A172 (cell line): ENCODE results near the gene FCF1. TPM values are rescaled to one million over a fixed set of nuclear protein-coding genes. Genes with fewer than 3 reads are reported as not detected.

Source experiments
- DNase-seq: peaks from one replicate; pipeline ENCODE4 v3.0.0-alpha.2; 2015; ENCODE audit warnings: low spot score
- total RNA-seq: library from RNA; depleted of rRNA; stranded (reverse); fragments of >200 nt; shearing (Covaris generic); gene quantifications from 2 replicates; pipeline ENCODE4 v1.2.3, GENCODE V29; 2014; rRNA removed

FCF1 gene
- 9.5 and 18.6 TPM in 2 replicates for total RNA-seq

DNA sequence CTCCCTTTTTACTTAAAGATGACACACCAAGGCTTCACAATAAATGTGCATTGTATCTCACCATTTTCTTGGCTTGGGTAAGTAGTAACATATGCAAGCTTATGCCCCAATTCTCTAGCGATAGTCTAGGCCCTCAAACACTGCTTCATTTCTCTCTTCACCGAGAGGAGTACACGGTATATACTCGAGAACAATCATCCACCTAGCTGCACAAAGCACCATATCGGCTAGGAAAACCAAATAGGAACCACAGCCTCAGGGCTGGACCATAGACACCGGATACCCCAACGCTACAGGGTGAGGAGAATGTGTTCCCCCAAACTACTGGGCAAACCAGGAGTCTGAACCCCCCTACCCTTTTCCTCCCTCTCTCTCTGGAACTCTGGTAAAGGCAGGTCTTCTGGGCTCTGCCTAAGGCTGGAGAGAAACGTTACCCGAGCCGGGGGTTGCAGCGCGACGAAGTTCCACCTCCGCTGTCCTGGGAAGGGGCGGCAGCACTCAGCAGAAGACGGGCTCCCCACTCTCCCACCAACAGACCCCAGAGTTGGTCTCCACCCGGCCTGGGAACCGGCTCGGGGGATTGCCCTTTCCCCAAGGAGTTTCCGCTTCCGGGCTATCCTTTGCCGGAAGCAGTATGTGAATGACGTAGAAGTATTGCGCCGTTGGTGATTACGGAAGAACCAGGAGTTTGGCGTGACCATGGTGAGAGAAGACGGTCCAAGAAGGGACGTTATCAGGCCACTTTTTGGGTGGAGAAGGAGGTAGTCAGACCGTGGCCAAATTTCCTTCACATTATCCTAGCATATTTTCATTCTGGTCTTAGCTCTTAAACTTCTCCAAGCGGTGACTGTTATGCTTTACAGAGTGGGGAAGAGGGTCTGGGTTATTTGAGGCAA lies at the start of gene FCF1, which contains the start of gene AREL1:
FCF1 (plus strand) TSS at position 646 of the 896 bp plus-strand sequence; CDS start at position 700, 54 bp downstream.
AREL1 (minus strand) TSS at position 582 of the 896 bp plus-strand sequence. CDS start 27,465 bp downstream, outside the sequence.
- DNase-seq, result peak; percentile 69

GRCh38 chr14:74663884-74664283 lies 49.1 kb upstream of the FCF1 start:
- no peak for DNase-seq

DNA sequence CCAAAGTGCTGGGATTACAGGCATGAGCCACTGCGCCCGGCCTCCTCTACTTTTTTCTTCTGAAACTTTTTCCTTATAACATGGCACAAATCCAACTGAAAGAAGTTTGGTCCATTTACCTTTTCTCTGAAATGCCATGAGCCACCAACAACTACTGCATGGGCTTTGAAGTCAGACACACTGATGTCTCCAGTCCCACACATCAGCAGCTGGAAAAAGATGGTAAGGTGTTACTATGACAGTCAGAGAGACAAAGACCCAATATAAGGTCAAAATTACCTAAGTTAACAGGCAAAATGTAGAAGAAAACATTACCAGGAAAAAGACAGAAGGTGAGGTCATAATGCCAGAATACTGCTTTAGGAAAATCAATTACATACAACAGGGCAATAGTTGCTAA lies 48.2 kb upstream of the FCF1 start:
- DNase-seq, result no peak

DNA sequence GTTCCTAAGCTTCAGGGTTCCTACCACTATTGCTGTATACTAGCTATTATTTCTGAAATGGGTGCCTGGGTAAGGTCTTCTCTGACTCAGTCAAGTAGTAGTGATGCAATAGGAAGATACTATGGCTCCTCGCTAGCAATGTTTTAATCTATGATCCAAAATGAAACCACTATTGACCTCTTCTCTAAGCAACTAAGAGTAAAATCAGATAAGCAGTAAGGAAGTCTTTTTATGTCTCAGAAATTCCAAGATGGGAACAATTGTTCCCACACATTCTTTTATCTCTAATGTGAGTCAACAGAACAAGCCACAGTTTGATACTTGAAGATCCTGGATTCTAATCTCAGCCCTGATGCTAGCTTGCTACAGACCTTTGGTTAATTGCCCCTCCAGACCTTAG lies 45.2 kb upstream of the FCF1 start:
- peak; percentile 42 for DNase-seq

- DNase-seq, result no peak
These were observed 43.7 kb upstream of the FCF1 start for GRCh38 chr14:74669256-74669655.

- DNase-seq, result no peak
These were observed 43.1 kb upstream of the FCF1 start for GRCh38 chr14:74669846-74670245.

DNA sequence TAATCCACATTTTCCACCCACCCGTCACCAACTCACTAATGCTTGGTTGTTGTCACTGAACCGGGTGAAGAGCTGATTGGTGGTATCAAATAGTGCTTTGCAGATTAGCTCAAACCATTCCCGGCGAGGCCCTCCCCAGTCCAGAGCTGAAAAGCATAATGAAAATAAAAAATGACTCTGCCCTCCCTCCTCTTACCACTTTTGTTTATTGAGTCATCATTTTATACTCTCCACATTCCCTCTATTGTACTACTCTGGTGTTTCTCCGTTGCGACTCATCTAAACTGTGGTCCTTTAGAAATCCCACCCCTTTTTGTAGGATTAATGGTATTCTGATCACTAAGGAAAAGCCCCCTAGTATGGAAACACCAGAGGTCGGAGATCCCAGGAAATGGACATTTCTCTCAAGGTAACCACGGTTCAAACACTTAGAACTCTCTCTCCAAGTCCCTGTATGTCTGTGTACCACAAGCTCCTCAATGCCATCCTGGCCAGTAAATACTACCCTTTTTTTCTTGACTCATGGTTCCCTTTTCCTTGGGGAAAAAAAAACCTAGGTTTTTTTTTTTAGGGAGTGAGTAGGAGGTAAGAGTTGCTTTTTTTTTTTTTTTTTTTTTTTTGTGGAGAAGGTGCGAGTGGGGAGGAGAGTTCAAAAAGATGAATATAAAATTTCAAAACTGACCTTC lies 42.1 kb upstream of the FCF1 start:
- peak; percentile 57 for DNase-seq

- DNase-seq, result peak; percentile 81
These were observed 41.2 kb upstream of the FCF1 start for GRCh38 chr14:74671789-74672188.

GRCh38 chr14:74673768-74674167 lies 39.2 kb upstream of the FCF1 start:
- no peak for DNase-seq

- DNase-seq, result no peak
These were observed 37.7 kb upstream of the FCF1 start for GRCh38 chr14:74675219-74675618.

DNA sequence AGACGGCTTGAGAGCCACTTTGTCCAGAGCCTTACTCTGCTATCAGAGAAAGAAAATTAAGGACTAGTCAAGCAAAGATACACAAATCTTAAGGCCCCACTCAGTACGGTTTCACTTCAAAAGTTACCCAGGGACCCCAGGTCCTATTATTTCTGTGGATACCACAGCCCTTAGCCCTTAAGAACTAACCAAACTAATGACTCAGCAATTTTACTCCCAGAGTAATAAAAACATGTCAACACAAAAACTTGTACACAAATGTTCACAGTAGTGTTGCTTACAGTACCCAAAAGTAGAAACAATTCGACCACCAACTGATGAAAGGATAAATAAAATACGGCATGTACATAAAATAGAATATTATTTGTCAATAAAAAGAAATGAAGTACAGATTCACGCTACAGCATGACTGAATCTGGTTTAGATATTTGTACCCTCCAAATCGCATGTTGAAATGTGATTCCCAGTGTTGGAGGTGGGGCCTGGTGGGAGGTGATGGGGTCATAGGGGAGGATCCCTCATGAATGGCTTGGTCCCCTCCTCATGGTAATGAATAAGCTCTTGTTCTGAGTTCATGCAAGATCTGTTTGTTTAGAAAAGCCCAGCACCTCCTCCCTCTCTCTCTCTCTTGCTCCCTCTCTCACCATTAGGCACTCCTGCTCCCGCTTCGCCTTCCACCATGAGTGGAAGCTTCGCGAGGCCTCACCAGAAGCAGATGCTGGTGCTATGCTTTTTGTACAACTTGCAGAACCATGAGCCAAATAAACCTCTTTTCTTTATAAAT lies 30.6 kb upstream of the FCF1 start:
- DNase-seq, result no peak

- DNase-seq, result no peak
These were observed 29.5 kb upstream of the FCF1 start for GRCh38 chr14:74683406-74683805.

GRCh38 chr14:74684434-74684833 lies 28.5 kb upstream of the FCF1 start:
- DNase-seq, result no peak

- DNase-seq, result no peak
These were observed 27.9 kb upstream of the FCF1 start for GRCh38 chr14:74685056-74685455.

GRCh38 chr14:74685921-74686678 lies 26.8 kb upstream of the FCF1 start:
- DNase-seq, result no peak

DNA sequence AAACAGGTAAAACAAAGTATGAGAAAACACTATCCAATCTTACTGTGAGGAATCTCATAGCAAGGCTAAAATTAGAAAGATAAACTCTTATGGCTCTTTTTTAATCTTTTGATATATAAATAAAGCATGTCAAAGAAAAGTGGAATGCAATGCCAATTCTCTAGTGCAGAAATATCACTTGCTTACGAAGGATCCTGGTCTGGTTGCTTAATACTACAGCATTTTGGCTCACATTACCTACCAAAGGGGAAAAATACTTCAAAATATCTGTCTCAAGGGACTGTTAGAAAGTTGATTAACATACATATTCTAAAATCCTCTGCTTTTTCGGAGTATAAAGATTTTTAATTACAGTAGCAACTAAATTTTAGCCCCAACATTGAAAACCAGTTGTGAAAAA lies 21.5 kb upstream of the FCF1 start:
- DNase-seq, result no peak

GRCh38 chr14:74693191-74693590 lies 19.8 kb upstream of the FCF1 start:
- no peak for DNase-seq

DNA sequence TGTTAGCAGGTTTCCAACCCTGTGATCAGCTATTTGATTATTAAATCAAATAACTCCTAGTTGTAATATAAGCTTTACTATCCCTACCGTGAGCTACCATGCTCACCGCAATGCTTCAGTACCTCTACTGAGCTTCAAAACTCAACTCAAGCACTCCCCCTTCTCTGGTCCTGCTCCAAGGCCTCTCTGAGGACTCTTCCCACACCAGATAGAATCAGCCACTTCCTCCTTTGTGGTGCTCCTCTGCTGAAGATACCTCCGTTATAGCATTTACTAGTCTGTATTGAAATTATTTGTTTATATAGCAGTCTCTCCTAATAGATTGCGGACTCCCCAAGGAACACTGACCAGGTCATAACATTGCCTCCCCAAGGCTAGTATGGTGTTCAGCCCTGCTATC lies 17.5 kb upstream of the FCF1 start:
- no peak for DNase-seq

- no peak for DNase-seq
These were observed 15.9 kb upstream of the FCF1 start for GRCh38 chr14:74697011-74697410.

DNA sequence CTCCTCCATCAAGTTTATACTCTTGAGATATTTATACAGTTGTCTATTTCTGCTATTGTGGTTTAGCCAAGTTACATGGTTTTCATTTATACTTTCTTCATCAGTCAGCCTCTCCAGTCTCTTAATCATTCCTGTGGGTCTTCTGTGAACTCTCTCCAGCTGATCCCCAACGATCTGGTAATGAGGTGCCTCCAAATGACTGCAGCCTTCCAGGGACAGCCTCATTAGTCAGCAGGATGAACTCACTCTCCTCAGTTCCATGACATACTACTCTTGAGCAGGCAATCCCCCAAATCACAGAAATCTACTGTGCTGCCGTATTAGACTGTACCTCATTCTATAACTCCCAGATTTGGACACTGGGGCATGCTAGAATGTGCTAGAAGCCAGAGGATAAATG lies 15.4 kb upstream of the FCF1 start:
- DNase-seq, result peak; percentile 5

- DNase-seq, result no peak
These were observed 15.0 kb upstream of the FCF1 start for GRCh38 chr14:74697976-74698375.
